K562 (cell line): ENCODE results near the gene DNAJB13. TPM values are rescaled to one million over a fixed set of nuclear protein-coding genes. Genes with fewer than 3 reads are reported as not detected.

Experiments
- HNRNPH1 ChIP-seq: fragments of 200-400 bp; formaldehyde crosslinking; optimal IDR thresholded peaks from 2 replicates; pipeline ENCODE3; 2017; ENCODE audit warnings: low read depth, mild to moderate bottlenecking, low read length, moderate library complexity
- JUND ChIP-seq, 2 experiments: IDR thresholded peaks; 2 replicates in 1 of 2; 3 replicates in 1 of 2; pipeline ENCODE4 v1.6.1; 2011; ENCODE audit warnings: borderline replicate concordance in 2 of 2, low read depth in 2 of 2, low read length in 2 of 2, improper control_type of control experiment in 1 of 2, missing biosample characterization in 1 of 2, missing genetic modification characterization in 1 of 2, missing genetic modification reagents in 1 of 2
- NEUROD1 ChIP-seq: fragments of 150-350 bp; IDR thresholded peaks from 2 replicates; pipeline ENCODE4 v1.6.1; 2014; ENCODE audit warnings: borderline replicate concordance, low read length, low read depth; ENCODE audit not compliant: partially characterized antibody
- PURB ChIP-seq: sonication (generic); formaldehyde crosslinking; IDR thresholded peaks from 2 replicates; pipeline ENCODE4 v1.9.0; 2021; ENCODE audit warnings: low read depth, mild to moderate bottlenecking, missing genetic modification reagents
- SMAD4 ChIP-seq: fragments of 250-450 bp; sonication (Bioruptor Pico); conservative IDR thresholded peaks from 2 replicates; pipeline ENCODE4 v1.8.0; 2021; ENCODE audit warnings: inconsistent platforms, mild to moderate bottlenecking, moderate library complexity
- TCF3 ChIP-seq: sonication (generic); formaldehyde crosslinking; IDR thresholded peaks from 2 replicates; pipeline ENCODE4 v1.4.0; 2020; ENCODE audit warnings: mild to moderate bottlenecking, missing genetic modification reagents
- TEAD4 ChIP-seq, 2 experiments: sonication (generic) in 1 of 2; formaldehyde crosslinking in 1 of 2; IDR thresholded peaks; 2 replicates each; pipeline versions ENCODE4 v1.6.1 to v1.8.0; 2012 to 2022; ENCODE audit warnings: borderline replicate concordance in 1 of 2, inconsistent platforms in 1 of 2, low read length in 1 of 2, mild to moderate bottlenecking in 1 of 2, missing genetic modification reagents in 1 of 2
- TOE1 ChIP-seq, 2 experiments: fragments of 450-650 bp in 1 of 2; sonication (generic) in 1 of 2; formaldehyde crosslinking in 1 of 2; IDR thresholded peaks; 2 replicates each; pipeline versions ENCODE4 v1.7.1 to v1.8.0; 2016 to 2022; ENCODE audit warnings: borderline replicate concordance in 2 of 2, mild to moderate bottlenecking in 2 of 2, antibody characterized with exemption in 1 of 2, inconsistent platforms in 1 of 2, low read depth in 1 of 2, missing genetic modification reagents in 1 of 2, moderate library complexity in 1 of 2
- TSC22D4 ChIP-seq: fragments of 450-650 bp; IDR thresholded peaks from 2 replicates; pipeline ENCODE4 v1.6.1; 2016; ENCODE audit warnings: missing genetic modification characterization, missing biosample characterization, control low read depth
- UBTF ChIP-seq, 2 experiments: IDR thresholded peaks; 2 replicates each; pipeline ENCODE4 v1.6.1; 2012; ENCODE audit warnings: improper control_type of control experiment in 2 of 2, low read depth in 2 of 2, low read length in 2 of 2, borderline replicate concordance in 1 of 2
- XRCC3 ChIP-seq: fragments of 450-650 bp; IDR thresholded peaks from 2 replicates; pipeline ENCODE4 v1.6.1; 2017; ENCODE audit warnings: mild to moderate bottlenecking, moderate library complexity
- ZKSCAN8 ChIP-seq: fragments of 200-800 bp; sonication (Bioruptor generic); IDR thresholded peaks from 2 replicates; pipeline ENCODE4 v1.6.1; 2016; ENCODE audit warnings: missing genetic modification characterization, missing compliant biosample characterization
- ZNF324 ChIP-seq: fragments of 250-450 bp; sonication (Bioruptor Pico); IDR thresholded peaks from 2 replicates; pipeline ENCODE4 v1.4.0; 2020; ENCODE audit warnings: mild to moderate bottlenecking
- polyA plus RNA-seq, 8 experiments: library from polyadenylated mRNA; depleted of rRNA in 4 of 8; stranded (reverse) in 5 of 8; unstranded in 3 of 8; fragments of >200 nt; fragmentation: Nextera tagmentation in 2 of 8; fragmentation: Illumina TruSeq in 1 of 8; extraction: Ambion mirVana in 2 of 8; extraction: Trizol in 1 of 8; gene quantifications; 2 replicates each; pipeline versions ENCODE4 v1.2.1 to v1.2.3, GENCODE V29; 2011 to 2014; ENCODE audit warnings: inconsistent platforms in 1 of 8, missing spikeins in 1 of 8
- total RNA-seq, 7 experiments: library from RNA; depleted of rRNA in 6 of 7; stranded (reverse); fragments of >200 nt in 6 of 7; fragmentation: Illumina TruSeq in 2 of 7; extraction: Trizol in 2 of 7; gene quantifications; 2 replicates each; pipeline versions ENCODE4 v1.2.1 to v1.2.3, GENCODE V29; 2011 to 2021; ENCODE audit warnings: low replicate concordance in 1 of 7
- TF ChIP-seq, protein P1 (sequence below), 2 experiments: fragments of 450-650 bp; conservative IDR thresholded peaks; 2 replicates each; pipeline ENCODE4 v1.6.1; 2017; ENCODE audit warnings: mild to moderate bottlenecking in 2 of 2, moderate library complexity in 2 of 2
- TF ChIP-seq, protein P2 (sequence below): fragments of 450-650 bp; IDR thresholded peaks from 2 replicates; pipeline ENCODE4 v1.6.1; 2016; ENCODE audit warnings: antibody characterized with exemption

The DNAJB13 gene
- total and polyA plus RNA-seq, 9 of the 15 experiments (the other 6 are each of a cell fraction or from before 2014, with no cell fraction given): 0.14 TPM; not detected in 8

GRCh38 chr11:74009675-74010305, 59.0 kb downstream of the DNAJB13 start (continued):
- TF ChIP-seq TOE1 (IDR thresholded peaks at IDR 0.05; ENCODE audit: borderline replicate concordance): no peak
- TF ChIP-seq TOE1 (CRISPR knock-in tag; IDR thresholded peaks at IDR 0.05; ENCODE audit: borderline replicate concordance, low read depth): no peak
- TF ChIP-seq XRCC3: no peak
- no peak for TF ChIP-seq ZKSCAN8 (CRISPR knock-in tag)
- no peak for TF ChIP-seq ZNF324 (CRISPR knock-in tag)
- TF ChIP-seq TSC22D4 (tag): no peak
- TF ChIP-seq PURB (CRISPR knock-in tag): no peak
- peak; percentile 7; the same call in 1 of the 2 replicates for TF ChIP-seq TCF3 (CRISPR knock-in tag)
- TF ChIP-seq, protein P1, sequence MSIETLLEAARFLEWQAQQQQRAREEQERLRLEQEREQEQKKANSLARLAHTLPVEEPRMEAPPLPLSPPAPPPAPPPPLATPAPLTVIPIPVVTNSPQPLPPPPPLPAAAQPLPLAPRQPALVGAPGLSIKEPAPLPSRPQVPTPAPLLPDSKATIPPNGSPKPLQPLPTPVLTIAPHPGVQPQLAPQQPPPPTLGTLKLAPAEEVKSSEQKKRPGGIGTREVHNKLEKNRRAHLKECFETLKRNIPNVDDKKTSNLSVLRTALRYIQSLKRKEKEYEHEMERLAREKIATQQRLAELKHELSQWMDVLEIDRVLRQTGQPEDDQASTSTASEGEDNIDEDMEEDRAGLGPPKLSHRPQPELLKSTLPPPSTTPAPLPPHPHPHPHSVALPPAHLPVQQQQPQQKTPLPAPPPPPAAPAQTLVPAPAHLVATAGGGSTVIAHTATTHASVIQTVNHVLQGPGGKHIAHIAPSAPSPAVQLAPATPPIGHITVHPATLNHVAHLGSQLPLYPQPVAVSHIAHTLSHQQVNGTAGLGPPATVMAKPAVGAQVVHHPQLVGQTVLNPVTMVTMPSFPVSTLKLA (conservative IDR thresholded peaks at IDR 0.05): peak; percentile 39 to 65; a peak in 3 of 4 replicates
- TF ChIP-seq, protein P2, sequence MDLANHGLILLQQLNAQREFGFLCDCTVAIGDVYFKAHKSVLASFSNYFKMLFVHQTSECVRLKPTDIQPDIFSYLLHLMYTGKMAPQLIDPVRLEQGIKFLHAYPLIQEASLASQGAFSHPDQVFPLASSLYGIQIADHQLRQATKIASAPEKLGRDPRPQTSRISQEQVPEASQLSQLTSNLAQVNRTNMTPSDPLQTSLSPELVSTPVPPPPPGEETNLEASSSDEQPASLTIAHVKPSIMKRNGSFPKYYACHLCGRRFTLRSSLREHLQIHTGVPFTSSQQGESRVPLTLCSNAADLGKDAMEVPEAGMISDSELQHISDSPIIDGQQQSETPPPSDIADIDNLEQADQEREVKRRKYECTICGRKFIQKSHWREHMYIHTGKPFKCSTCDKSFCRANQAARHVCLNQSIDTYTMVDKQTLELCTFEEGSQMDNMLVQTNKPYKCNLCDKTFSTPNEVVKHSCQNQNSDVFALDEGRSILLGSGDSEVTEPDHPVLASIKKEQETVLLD: no peak
- TF ChIP-seq SMAD4: peak; percentile 62
- TF ChIP-seq NEUROD1: no peak
- TF ChIP-seq UBTF (IDR thresholded peaks at IDR 0.05; ENCODE audit: borderline replicate concordance in 1 of 2, low read depth in 2 of 2, low read length in 2 of 2): no peak
- no peak for TF ChIP-seq HNRNPH1
- TF ChIP-seq JUND (IDR thresholded peaks at IDR 0.05; ENCODE audit: borderline replicate concordance, low read depth, low read length): no peak
- no peak; the same call in 2 of the 3 replicates for TF ChIP-seq JUND (tag; IDR thresholded peaks at IDR 0.05; ENCODE audit: borderline replicate concordance, low read depth, low read length)
- no peak for TF ChIP-seq TEAD4 (IDR thresholded peaks at IDR 0.05; ENCODE audit: low read length)
- no peak for TF ChIP-seq TEAD4 (CRISPR knock-in tag; IDR thresholded peaks at IDR 0.05; ENCODE audit: borderline replicate concordance)
